ENCODE data around the gene MCTP1.

The MCTP1 gene

GRCh38 chr5:95111141-95111540, 173.8 kb downstream of the MCTP1 start:
- DNase-seq: no peak

DNA sequence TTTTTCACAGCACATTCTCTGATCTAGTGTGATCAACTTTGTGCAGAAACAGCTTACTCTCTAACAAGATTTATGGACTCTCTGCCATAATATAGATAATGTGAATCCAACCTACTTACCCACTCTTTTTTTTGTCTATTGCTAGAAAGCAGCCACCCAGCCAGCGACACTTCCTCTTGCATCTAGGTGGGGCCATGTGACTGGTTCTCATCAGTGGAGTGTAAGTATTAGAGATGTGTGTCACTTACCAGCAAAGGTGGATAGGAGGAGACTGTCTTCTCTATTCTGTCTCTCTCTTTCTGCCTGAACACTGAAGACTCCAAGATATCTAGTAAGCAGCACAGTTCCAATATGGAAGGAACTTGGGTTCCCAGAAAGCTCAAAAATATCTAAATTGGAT, 174.8 kb downstream of the MCTP1 start:
- DNase-seq: no peak

- DNase-seq: no peak
These were observed 177.8 kb downstream of the MCTP1 start for GRCh38 chr5:95107138-95107537.

- no peak for DNase-seq
These were observed 179.3 kb downstream of the MCTP1 start for GRCh38 chr5:95105638-95106037.

GRCh38 chr5:95102687-95103086, 182.2 kb downstream of the MCTP1 start:
- DNase-seq: peak; percentile 14

GRCh38 chr5:95102080-95102479, 182.8 kb downstream of the MCTP1 start:
- DNase-seq: no peak

DNA sequence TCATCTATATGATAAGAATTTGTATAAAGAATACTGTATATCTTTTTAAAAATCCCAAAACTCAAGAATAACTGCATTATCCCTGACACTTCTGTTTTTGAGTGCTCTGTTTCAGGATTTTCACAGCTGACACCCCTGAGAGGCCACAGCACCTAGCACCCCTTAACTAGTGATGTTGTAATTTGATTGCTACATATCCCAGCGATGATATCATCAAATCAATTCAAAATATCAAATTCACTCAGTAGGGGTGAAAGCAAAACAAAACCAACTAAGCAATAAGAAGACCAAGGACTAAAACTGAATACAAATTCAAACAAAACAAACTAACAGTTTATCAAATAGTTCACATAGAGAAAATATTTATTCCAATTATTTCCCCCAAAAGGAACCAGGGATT, 184.3 kb downstream of the MCTP1 start:
- no peak for DNase-seq

DNA sequence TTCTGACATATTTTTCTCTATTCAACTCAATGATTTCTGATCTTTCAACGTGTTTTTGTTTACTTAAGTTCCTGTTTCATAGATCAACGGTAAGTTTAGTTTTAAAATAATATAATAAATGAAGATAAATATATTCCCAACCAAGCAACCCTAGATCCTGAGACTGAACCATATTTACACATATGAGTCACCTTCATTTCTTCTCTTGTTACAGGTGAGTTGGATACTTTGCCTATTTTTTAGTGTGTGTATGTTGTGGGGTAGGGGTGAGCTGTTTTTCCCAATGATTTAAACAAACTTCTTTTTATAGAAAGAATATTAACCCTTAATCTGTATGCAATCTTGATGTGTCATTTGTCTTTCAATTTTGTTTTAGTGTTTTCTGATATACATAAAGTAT, 186.9 kb downstream of the MCTP1 start:
- no peak for DNase-seq

DNA sequence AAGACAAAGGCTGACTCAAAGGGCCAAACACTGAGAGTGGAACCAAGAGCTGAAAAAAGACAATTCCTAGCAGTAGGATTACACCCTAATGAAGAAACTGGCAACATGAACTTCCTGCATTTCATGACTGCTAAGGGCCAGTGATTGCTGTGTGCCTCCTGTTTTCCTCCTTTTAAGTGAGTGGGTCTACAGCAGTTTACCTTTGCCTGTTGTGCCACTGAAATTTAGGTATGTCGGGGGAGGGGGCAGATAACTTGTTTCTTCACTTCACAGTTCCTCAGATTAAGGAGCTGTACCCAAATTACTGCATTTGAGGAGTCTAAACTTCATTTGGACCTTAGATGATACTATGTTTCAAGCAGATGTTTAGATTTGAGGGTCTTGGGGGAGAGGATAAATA, 191.7 kb downstream of the MCTP1 start:
- DNase-seq: no peak

GRCh38 chr5:95090774-95091173, 194.1 kb downstream of the MCTP1 start:
- no peak for DNase-seq

- peak; percentile 86 for DNase-seq
These were observed 197.0 kb downstream of the MCTP1 start for GRCh38 chr5:95087816-95088317.

- peak; percentile 51 for DNase-seq
These were observed 197.7 kb downstream of the MCTP1 start for GRCh38 chr5:95086927-95087815.

DNA sequence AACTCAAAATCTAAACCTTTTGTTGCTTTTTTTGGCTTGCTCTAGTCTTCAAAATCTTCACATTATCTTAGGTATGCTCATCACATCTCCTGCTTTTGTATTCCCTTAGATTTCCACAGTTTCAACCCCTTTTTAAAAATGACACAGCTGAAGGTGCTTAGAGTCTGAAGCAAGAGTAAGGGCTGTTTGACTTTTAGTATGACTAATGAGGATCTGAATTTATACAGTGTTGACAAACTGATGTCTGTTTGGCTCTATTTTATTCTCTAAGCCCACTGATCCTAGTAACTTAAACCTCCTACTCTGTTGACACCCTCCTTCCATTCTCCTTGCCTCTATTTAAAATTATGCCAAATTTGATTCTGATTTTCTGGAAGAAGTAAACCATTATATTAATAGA, 200.1 kb downstream of the MCTP1 start:
- DNase-seq: no peak

GRCh38 chr5:95083606-95084005, 201.3 kb downstream of the MCTP1 start:
- DNase-seq: no peak

DNA sequence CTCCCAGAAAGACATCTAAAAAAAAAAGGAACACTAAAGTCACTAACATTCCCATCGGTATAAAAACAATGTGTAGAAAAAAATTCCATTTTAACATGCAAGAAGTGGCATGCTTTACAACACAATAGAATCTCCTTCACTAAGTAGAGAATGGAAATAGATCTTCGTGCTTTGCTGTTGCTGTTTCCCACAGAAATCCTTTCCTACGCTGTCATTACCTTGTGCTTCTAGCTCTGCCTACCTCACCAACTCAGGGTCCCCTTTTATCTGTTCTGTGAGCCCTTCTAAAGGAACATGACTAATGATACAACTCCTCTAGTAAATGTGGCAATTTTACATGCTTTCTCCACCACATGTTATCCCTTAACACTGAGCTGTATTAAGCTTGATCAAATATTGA, 202.9 kb downstream of the MCTP1 start:
- DNase-seq: peak; percentile 46

DNA sequence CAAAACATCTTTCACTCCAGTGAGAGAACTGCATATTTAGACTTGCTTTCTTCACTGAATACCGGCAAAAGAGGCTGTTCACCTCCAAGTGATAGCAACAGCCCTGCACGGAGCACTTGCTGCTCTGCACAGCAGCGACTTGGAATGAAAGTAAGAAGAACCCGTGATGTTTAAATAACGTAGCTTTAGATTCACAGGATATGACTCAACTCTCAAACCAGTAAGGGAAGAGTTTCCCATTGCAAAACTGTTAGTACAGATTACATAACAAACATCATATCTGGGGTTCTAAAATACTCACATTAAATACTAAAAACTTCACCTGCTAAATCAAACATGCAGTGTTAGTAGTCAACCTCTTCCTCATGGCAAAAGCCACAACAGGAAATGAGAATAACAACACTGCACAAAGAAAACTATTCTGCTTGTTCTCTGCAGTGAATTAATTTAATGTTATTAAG, 203.4 kb downstream of the MCTP1 start:
- peak; percentile 94 for DNase-seq

- DNase-seq: no peak
These were observed 204.5 kb downstream of the MCTP1 start for GRCh38 chr5:95080441-95080840.

DNA sequence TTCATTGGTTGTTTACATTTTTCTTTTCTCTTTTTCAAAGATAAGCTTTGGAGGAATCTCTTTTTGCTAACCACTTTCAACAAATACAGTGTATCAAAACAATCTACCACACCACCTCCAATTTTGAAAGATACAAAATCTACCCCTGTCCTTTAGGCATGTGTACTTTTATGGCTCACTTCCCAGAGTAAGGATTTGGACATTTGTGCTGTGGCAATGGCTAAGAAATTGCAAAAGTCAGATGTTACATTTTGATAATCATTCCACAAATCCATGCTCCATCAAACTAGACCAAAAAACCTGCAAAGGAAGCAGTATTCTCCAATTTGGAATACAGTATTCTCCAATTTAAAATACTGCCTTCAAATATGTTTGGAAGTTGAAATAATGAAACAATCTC, 204.9 kb downstream of the MCTP1 start:
- DNase-seq: no peak

DNA sequence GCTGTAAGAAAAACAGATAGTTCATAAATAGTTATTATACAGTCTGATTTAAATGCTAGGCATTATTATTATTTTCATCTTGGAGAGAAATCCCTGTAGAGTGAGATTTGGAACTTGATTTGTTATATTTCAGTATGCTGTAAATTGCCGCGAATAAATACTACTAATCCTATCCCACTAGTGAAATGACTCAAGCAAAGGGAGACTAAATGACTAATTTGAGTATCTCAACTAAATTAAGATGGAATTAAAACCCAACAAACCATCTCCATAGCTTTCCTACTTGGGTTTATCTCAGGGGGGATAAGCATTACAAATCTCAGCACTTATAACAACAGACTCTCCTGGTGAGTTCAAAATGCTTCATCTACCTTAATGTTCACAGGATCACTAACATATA, 206.0 kb downstream of the MCTP1 start:
- no peak for DNase-seq

GRCh38 chr5:95076395-95077185, 208.3 kb downstream of the MCTP1 start:
- peak; percentile 73 for DNase-seq

DNA sequence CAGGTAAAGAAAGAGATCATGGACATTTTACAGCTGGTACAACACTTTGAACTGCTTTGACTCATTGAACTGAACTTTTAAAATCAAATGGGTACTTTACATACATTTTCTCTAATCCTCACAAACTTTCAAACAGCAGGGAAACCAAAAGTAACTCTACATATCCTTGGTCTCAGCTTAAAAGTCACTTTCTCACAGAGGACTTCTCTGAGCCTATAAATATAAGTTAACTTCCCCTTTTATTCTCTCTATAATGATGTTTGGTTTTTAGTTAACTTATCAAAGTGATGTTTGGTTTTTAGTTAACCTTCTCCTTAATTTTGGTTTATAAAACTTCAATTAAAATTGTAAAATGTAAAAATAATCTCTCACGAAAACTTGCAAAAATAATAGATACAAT, 209.8 kb downstream of the MCTP1 start:
- DNase-seq: no peak

- DNase-seq: no peak
These were observed 212.6 kb downstream of the MCTP1 start for GRCh38 chr5:95072281-95072680.

- DNase-seq: no peak
These were observed 214.0 kb downstream of the MCTP1 start for GRCh38 chr5:95070866-95071265.

DNA sequence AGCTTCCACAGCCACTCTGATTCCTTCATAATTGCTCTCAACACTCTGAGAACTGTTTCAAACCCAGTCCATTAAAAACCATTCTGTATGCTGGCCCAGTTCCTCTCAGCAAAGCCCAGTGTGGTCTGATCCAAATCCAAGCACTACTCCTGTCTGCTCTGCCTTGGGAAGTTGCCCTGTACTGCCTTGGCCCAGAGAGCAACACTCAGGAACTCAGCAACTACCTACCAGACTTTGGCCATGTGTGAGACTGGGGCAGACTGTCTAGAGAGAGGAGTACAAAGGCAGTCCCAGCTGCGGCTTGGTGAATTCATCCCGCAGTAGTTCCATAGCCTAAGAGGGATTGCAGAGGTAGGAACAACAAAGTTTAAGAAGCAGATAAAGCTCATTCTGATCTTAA, 214.4 kb downstream of the MCTP1 start:
- DNase-seq: no peak

Data from suppressor macrophage treated with lipopolysaccharide for 4 hours (primary cell).